Parathyroid adenoma (tissue), 2 donors: ENCODE measurements around the gene LAMA2.
A peak's percentile ranks its signal among the peaks of the same experiment; 100 is the strongest.
"Not testable (repeated sequence)": the region's sequence is repeated elsewhere in the genome, so short reads cannot be mapped to it uniquely, and the experiment has no call there.

ENCODE experiments used
- H2AFZ ChIP-seq: fragments of 300-600 bp; sonication (generic); one replicate; pipeline ENCODE4 v1.7.0; 2017; ENCODE audit warnings: antibody characterized with exemption, mild to moderate bottlenecking
- H3K27ac ChIP-seq: fragments of 300-600 bp; sonication (generic); one replicate; pipeline ENCODE4 v1.7.0; 2017
- H3K27me3 ChIP-seq: fragments of 300-600 bp; sonication (generic); one replicate; pipeline ENCODE4 v1.7.0; 2017; ENCODE audit warnings: low read length; ENCODE audit not compliant: control insufficient read depth, insufficient read depth
- H3K36me3 ChIP-seq: fragments of 300-600 bp; sonication (generic); one replicate; pipeline ENCODE4 v1.7.0; 2017; ENCODE audit warnings: low read length; ENCODE audit not compliant: control insufficient read depth, insufficient read depth
- H3K4me1 ChIP-seq: fragments of 300-600 bp; sonication (generic); one replicate; pipeline ENCODE4 v1.7.0; 2017; ENCODE audit warnings: control low read depth
- H3K4me2 ChIP-seq: fragments of 300-600 bp; sonication (generic); one replicate; pipeline ENCODE4 v1.7.0; 2017; ENCODE audit warnings: low read length
- H3K4me3 ChIP-seq: fragments of 300-600 bp; sonication (generic); one replicate; pipeline ENCODE4 v1.7.0; 2017; ENCODE audit warnings: low read depth, low read length
- H3K79me2 ChIP-seq: fragments of 300-600 bp; sonication (generic); one replicate; pipeline ENCODE4 v1.7.0; 2017; ENCODE audit warnings: control low read depth
- H3K9ac ChIP-seq: fragments of 300-600 bp; sonication (generic); one replicate; pipeline ENCODE4 v1.7.0; 2017; ENCODE audit warnings: mild to moderate bottlenecking
- H3K9me3 ChIP-seq: fragments of 300-600 bp; sonication (generic); one replicate; pipeline ENCODE4 v1.7.0; 2017; ENCODE audit warnings: low read length; ENCODE audit not compliant: control insufficient read depth
- CTCF ChIP-seq: fragments of 300-600 bp; sonication (generic); IDR thresholded peaks from one replicate; pipeline ENCODE4 v1.7.0; 2017; ENCODE audit warnings: antibody characterized with exemption, mild to moderate bottlenecking
- donor health status: primary hyperparathyroidism.

The LAMA2 gene

GRCh38 chr6:129162605-129163004 is 279.7 kb downstream of the LAMA2 start:
- Histone ChIP-seq H3K36me3 (no peaks in the 10 kb centered on the region), H3K9ac (no peak overlapping the region), H3K4me3 (no peak overlapping the region), H2AFZ (no peak overlapping the region), H3K27ac (no peak overlapping the region), H3K4me1 (no peaks in the 10 kb centered on the region), H3K27me3 (no peaks in the 10 kb centered on the region), H3K9me3 (no peaks in the 10 kb centered on the region), H3K79me2 (no peaks in the 10 kb centered on the region), H3K4me2 (no peak overlapping the region)
- TF ChIP-seq CTCF: no peak

- H3K4me1 ChIP-seq: no peaks in the 10 kb centered on the region
- no peaks in the 10 kb centered on the region for H3K36me3 ChIP-seq
- H3K4me3 ChIP-seq: no peak overlapping the region
- no peak for TF ChIP-seq CTCF
- H3K9me3 ChIP-seq: no peaks in the 10 kb centered on the region
- no peak overlapping the region for H3K4me2 ChIP-seq
- no peak overlapping the region for H2AFZ ChIP-seq
- H3K9ac ChIP-seq: no peak overlapping the region
- H3K79me2 ChIP-seq: no peaks in the 10 kb centered on the region
- H3K27ac ChIP-seq: no peak overlapping the region
- H3K27me3 ChIP-seq: no peaks in the 10 kb centered on the region
Observed at GRCh38 chr6:129163551-129163950, 280.6 kb downstream of the LAMA2 start.

GRCh38 chr6:129164032-129164431 is 281.1 kb downstream of the LAMA2 start:
- no peak overlapping the region for H3K9ac ChIP-seq
- H3K36me3 ChIP-seq: no peaks in the 10 kb centered on the region
- H3K79me2 ChIP-seq: no peaks in the 10 kb centered on the region
- TF ChIP-seq CTCF: no peak
- H3K4me3 ChIP-seq: no peak overlapping the region
- H3K9me3 ChIP-seq: no peaks in the 10 kb centered on the region
- no peak overlapping the region for H3K4me2 ChIP-seq
- H3K4me1 ChIP-seq: no peaks in the 10 kb centered on the region
- H3K27me3 ChIP-seq: no peaks in the 10 kb centered on the region
- no peak overlapping the region for H2AFZ ChIP-seq
- H3K27ac ChIP-seq: no peak overlapping the region

- H3K9me3 ChIP-seq, H3K79me2 ChIP-seq, H3K27ac ChIP-seq, H3K4me1 ChIP-seq, H3K27me3 ChIP-seq, H3K4me2 ChIP-seq, H3K9ac ChIP-seq, H3K36me3 ChIP-seq, H2AFZ ChIP-seq: not testable (repeated sequence)
- peak overlapping the region; percentile 22 for H3K4me3 ChIP-seq
Observed at GRCh38 chr6:129172279-129172995, 289.5 kb downstream of the LAMA2 start.

GRCh38 chr6:129175066-129175465 is 292.1 kb downstream of the LAMA2 start:
- Histone ChIP-seq H3K27ac (no peak overlapping the region), H3K9me3 (no peaks in the 10 kb centered on the region), H2AFZ (no peak overlapping the region), H3K4me1 (no peaks in the 10 kb centered on the region), H3K79me2 (no peaks in the 10 kb centered on the region), H3K4me3 (no peak overlapping the region), H3K9ac (no peak overlapping the region), H3K27me3 (no peaks in the 10 kb centered on the region), H3K4me2 (no peak overlapping the region), H3K36me3 (no peaks in the 10 kb centered on the region)
- no peak for TF ChIP-seq CTCF
